ENCODE results near the gene USP3. TPM values are rescaled to one million over a fixed set of nuclear protein-coding genes. Genes with fewer than 3 reads are reported as not detected.

USP3 gene
- total RNA-seq, 4 donors from 2014 or later = 40.4 to 66.2 (median 56.0) TPM

GRCh38 chr15:63595688-63596087, 91.3 kb downstream of the USP3 start:
- no peak for DNase-seq (ENCODE audit: low spot score)
- ATAC-seq (ENCODE audit: low FRiP score) = no peak
- TF ChIP-seq, protein P1, sequence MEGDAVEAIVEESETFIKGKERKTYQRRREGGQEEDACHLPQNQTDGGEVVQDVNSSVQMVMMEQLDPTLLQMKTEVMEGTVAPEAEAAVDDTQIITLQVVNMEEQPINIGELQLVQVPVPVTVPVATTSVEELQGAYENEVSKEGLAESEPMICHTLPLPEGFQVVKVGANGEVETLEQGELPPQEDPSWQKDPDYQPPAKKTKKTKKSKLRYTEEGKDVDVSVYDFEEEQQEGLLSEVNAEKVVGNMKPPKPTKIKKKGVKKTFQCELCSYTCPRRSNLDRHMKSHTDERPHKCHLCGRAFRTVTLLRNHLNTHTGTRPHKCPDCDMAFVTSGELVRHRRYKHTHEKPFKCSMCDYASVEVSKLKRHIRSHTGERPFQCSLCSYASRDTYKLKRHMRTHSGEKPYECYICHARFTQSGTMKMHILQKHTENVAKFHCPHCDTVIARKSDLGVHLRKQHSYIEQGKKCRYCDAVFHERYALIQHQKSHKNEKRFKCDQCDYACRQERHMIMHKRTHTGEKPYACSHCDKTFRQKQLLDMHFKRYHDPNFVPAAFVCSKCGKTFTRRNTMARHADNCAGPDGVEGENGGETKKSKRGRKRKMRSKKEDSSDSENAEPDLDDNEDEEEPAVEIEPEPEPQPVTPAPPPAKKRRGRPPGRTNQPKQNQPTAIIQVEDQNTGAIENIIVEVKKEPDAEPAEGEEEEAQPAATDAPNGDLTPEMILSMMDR (IDR thresholded peaks at IDR 0.05) = no peak

DNA sequence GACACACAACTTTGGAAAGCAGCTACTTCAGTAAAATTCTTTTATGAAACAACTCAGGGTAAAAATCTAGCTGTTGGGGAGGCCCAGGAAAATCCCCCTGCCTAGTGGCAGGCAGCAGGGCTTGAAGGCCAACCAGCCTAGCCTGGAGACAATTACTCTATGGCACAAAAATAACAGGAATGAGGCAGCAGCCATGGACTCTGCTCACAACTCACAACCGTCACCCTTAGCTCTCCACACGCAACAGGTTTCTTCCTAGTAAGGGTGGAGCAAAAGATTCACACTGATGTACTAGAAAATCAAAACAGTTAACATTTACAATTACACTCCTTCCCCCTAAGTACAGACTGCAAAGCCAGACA, 92.3 kb downstream of the USP3 start:
- TF ChIP-seq, protein P1 (IDR thresholded peaks at IDR 0.05) = no peak
- ATAC-seq (ENCODE audit: low FRiP score) (no peak), DNase-seq (ENCODE audit: low spot score) (no peak)

DNA sequence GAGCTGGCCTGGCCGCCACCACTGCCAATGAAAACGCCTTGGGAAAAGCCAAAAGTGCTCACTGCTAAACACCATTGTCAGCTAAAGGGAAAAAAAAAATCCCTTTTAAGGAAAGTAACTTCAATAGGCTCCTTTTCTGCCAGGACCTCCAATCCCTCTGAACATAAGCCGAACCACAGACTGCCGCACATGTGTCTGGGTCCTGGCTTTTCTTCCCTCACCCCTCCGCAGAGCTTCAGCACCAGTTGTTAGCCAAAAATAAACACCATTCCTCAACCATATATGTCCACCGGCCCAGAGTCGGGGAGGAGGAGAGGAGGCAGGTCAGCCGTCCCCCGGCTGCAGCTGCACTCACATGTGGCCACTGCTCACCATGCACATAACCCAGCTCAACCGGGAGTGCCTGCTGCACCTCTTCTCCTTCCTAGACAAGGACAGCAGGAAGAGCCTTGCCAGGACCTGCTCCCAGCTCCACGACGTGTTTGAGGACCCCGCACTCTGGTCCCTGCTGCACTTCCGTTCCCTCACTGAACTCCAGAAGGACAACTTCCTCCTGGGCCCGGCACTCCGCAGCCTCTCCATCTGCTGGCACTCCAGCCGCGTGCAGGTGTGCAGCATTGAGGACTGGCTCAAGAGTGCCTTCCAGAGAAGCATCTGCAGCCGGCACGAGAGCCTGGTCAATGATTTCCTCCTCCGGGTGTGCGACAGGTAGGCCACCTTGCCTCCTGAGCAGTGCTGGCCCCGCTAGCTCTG, 92.8 kb downstream of the USP3 start, which contains the start of gene FBXL22:
FBXL22 (plus strand) TSS at position 350 of the 753 bp plus-strand sequence; CDS start at position 356, 6 bp downstream.
- TF ChIP-seq, protein P1 (IDR thresholded peaks at IDR 0.05) = no peak
- ATAC-seq (ENCODE audit: low FRiP score) (no peak), DNase-seq (ENCODE audit: low spot score) (no peak)

DNA sequence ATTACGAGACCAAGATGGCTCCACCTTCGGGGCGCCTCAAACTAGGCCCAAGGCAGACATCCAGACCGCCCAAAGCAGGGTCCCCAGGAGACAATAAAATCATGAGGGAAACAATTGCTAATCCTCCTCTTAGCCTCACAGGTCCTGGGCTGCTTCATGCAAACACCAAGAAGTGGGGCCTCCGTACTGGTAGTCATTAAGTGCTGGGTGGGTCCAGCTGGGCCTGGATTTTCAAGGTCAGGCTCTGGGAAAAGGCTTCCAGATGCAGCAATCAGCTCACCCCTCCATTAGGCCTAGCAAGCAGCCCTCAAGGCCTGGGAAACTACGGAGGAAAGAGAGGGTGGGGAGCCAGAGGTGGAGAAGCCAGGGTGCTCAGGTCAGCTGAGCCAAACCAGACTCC, 93.4 kb downstream of the USP3 start:
- TF ChIP-seq, protein P1 (IDR thresholded peaks at IDR 0.05) = no peak
- DNase-seq (ENCODE audit: low spot score) (no peak), ATAC-seq (ENCODE audit: low FRiP score) (no peak)

GRCh38 chr15:63598473-63599400, 94.3 kb downstream of the USP3 start:
- DNase-seq (ENCODE audit: low spot score) (no peak), ATAC-seq (ENCODE audit: low FRiP score) (no peak)
- TF ChIP-seq, protein P1 (IDR thresholded peaks at IDR 0.05) = no peak

DNA sequence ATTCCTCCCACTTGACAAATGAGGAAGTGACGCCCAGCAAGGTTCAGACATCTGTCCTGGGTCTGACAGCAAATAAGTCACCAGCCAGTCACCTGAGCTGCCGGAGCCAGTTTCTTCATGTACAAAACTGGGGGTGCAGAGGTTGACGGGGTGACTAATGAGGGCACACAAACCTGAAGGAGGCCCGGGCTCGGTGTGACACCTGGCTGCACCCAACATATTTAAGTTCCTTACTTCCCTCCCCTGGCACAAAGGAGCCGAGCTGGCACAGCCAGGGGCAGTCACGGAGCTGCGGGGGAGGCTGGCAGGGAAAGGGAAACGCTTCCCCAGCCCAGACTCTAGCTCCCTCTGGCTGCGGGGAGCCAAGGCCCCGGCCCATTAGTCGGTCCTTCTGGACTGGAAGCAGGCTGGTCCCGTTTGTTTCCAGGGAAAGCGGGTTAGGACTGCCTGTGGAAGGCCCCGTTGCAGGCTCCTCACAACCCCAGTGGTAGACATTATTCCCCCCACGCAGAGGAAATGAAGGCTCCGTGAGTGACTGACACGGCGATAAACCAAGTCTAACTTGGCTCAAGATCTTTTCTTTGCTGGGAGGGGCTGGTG, 95.1 kb downstream of the USP3 start:
- ATAC-seq (ENCODE audit: low FRiP score) = peak; percentile 29
- TF ChIP-seq, protein P1 (IDR thresholded peaks at IDR 0.05) = no peak
- no peak for DNase-seq (ENCODE audit: low spot score)

All from omental fat pad (tissue), 4 donors.